Measurements from ENCODE around the gene SLC22A3.

GRCh38 chr6:160348223-160349019 is at the start of gene SLC22A3:
- TF ChIP-seq EZH2 (IDR thresholded peaks at IDR 0.05; ENCODE audit: borderline replicate concordance) (no peak), CTCF (IDR thresholded peaks at IDR 0.05; ENCODE audit: poor library complexity) (no peak)

Measured in hepatocyte (in vitro differentiated cells).